H1 (cell line): ENCODE results near the gene THBS4.

Experiments
- EP300 ChIP-seq, 2 experiments: IDR thresholded peaks; 1 replicate in 1 of 2; 2 replicates in 1 of 2; pipeline ENCODE4 v1.6.1; 2011 to 2012; ENCODE audit warnings: low read depth in 2 of 2, low read length in 2 of 2, mild to moderate bottlenecking in 2 of 2, borderline replicate concordance in 1 of 2, inconsistent platforms in 1 of 2, moderate library complexity in 1 of 2
- KDM5A ChIP-seq: fragments of 200-600 bp; IDR thresholded peaks from 2 replicates; pipeline ENCODE4 v1.7.1; 2012; ENCODE audit warnings: mild to moderate bottlenecking, low read length, inconsistent platforms, mixed read lengths
- POLR2AphosphoS5 ChIP-seq: IDR thresholded peaks from 2 replicates; pipeline ENCODE4 v1.6.1; 2011; ENCODE audit warnings: low read depth, low read length
- RXRA ChIP-seq: IDR thresholded peaks from 2 replicates; pipeline ENCODE4 v1.6.1; 2011; ENCODE audit warnings: low read depth, mild to moderate bottlenecking, low read length, moderate library complexity; ENCODE audit not compliant: insufficient read depth
- TAF1 ChIP-seq: IDR thresholded peaks from 2 replicates; pipeline ENCODE4 v1.6.1; 2011; ENCODE audit warnings: mild to moderate bottlenecking, low read depth, low read length
- TF ChIP-seq, protein P1 (sequence below), 3 experiments: IDR thresholded peaks; 1 replicate in 2 of 3; 2 replicates in 1 of 3; pipeline versions ENCODE4 v1.5.1 to v1.6.1; 2011; ENCODE audit warnings: low read length in 3 of 3, mild to moderate bottlenecking in 3 of 3, inconsistent platforms in 2 of 3, low read depth in 1 of 3, moderate library complexity in 1 of 3; ENCODE audit not compliant: insufficient read depth in 1 of 3; ENCODE audit errors: control extremely low read depth in 1 of 3
- TF ChIP-seq, protein P2 (sequence below): IDR thresholded peaks from 2 replicates; pipeline ENCODE4 v1.6.1; 2011; ENCODE audit warnings: low read depth, mild to moderate bottlenecking, low read length; ENCODE audit not compliant: insufficient read depth

DNA sequence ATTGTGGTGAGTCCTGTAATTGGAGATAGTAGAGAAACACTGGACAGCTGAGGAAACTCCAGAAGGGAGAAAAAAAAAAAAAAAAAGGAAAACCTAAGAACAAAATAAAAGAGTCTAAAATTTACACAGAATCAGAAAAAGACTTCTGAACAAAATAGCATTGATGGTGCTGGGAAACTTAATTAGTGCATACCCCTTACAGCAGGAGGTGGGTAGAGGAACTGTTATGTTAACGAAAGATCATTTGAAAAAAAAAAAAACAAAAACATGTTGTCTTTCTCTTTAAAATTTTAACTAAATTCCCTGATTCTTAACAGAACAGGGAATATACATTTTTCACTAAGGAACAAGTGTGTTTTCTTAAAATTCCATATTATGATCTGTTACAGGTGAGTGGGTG lies 32.5 kb upstream of the THBS4 start:
- TF ChIP-seq POLR2AphosphoS5: no peak
- TF ChIP-seq KDM5A: no peak
- TF ChIP-seq, protein P1, sequence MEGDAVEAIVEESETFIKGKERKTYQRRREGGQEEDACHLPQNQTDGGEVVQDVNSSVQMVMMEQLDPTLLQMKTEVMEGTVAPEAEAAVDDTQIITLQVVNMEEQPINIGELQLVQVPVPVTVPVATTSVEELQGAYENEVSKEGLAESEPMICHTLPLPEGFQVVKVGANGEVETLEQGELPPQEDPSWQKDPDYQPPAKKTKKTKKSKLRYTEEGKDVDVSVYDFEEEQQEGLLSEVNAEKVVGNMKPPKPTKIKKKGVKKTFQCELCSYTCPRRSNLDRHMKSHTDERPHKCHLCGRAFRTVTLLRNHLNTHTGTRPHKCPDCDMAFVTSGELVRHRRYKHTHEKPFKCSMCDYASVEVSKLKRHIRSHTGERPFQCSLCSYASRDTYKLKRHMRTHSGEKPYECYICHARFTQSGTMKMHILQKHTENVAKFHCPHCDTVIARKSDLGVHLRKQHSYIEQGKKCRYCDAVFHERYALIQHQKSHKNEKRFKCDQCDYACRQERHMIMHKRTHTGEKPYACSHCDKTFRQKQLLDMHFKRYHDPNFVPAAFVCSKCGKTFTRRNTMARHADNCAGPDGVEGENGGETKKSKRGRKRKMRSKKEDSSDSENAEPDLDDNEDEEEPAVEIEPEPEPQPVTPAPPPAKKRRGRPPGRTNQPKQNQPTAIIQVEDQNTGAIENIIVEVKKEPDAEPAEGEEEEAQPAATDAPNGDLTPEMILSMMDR (IDR thresholded peaks at IDR 0.05; ENCODE audit: control extremely low read depth in 1 of 3, insufficient read depth in 1 of 3, low read depth in 1 of 3, low read length in 3 of 3): no peak
- TF ChIP-seq, protein P2, sequence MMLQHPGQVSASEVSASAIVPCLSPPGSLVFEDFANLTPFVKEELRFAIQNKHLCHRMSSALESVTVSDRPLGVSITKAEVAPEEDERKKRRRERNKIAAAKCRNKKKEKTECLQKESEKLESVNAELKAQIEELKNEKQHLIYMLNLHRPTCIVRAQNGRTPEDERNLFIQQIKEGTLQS: no peak
- no peak for TF ChIP-seq EP300 (IDR thresholded peaks at IDR 0.05; ENCODE audit: borderline replicate concordance in 1 of 2, low read depth in 2 of 2, low read length in 2 of 2)
- TF ChIP-seq TAF1: no peak
- TF ChIP-seq RXRA: no peak
